ENCODE results near the gene CREB3L1. TPM values are rescaled to one million over a fixed set of nuclear protein-coding genes. Genes with fewer than 3 reads are reported as not detected.

The CREB3L1 gene
- total RNA-seq, 1 donor from 2014 or later: 9.8 TPM

GRCh38 chr11:46343520-46343919, 66.1 kb downstream of the CREB3L1 start:
- H3K36me3 Mint-ChIP-seq: no peaks in the 10 kb centered on the region
- peaks cover 4% of the 10 kb centered on the region for H3K27me3 Mint-ChIP-seq
- no peaks in the 10 kb centered on the region for H3K9me3 Mint-ChIP-seq
- DNase-seq (ENCODE audit: extremely low spot score, unreplicated experiment): no peak
- TF ChIP-seq, protein P1, sequence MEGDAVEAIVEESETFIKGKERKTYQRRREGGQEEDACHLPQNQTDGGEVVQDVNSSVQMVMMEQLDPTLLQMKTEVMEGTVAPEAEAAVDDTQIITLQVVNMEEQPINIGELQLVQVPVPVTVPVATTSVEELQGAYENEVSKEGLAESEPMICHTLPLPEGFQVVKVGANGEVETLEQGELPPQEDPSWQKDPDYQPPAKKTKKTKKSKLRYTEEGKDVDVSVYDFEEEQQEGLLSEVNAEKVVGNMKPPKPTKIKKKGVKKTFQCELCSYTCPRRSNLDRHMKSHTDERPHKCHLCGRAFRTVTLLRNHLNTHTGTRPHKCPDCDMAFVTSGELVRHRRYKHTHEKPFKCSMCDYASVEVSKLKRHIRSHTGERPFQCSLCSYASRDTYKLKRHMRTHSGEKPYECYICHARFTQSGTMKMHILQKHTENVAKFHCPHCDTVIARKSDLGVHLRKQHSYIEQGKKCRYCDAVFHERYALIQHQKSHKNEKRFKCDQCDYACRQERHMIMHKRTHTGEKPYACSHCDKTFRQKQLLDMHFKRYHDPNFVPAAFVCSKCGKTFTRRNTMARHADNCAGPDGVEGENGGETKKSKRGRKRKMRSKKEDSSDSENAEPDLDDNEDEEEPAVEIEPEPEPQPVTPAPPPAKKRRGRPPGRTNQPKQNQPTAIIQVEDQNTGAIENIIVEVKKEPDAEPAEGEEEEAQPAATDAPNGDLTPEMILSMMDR (conservative IDR thresholded peaks at IDR 0.05): no peak
- H3K4me1 Mint-ChIP-seq (ENCODE audit: unreplicated experiment): peaks cover 50% of the 10 kb centered on the region
- peak overlapping the region; percentile 52 for H3K4me3 Mint-ChIP-seq
- H3K27ac Mint-ChIP-seq: peak overlapping the region; percentile 65

GRCh38 chr11:46345131-46345597, 67.7 kb downstream of the CREB3L1 start:
- Mint-ChIP-seq H3K27ac (peak overlapping the region; percentile 64), H3K4me1 (ENCODE audit: unreplicated experiment) (peaks cover 38% of the 10 kb centered on the region), H3K36me3 (no peaks in the 10 kb centered on the region), H3K27me3 (peaks cover 4% of the 10 kb centered on the region), H3K9me3 (no peaks in the 10 kb centered on the region), H3K4me3 (peak overlapping the region; percentile 78)
- TF ChIP-seq, protein P1 (conservative IDR thresholded peaks at IDR 0.05): no peak
- DNase-seq (ENCODE audit: extremely low spot score, unreplicated experiment): no peak

GRCh38 chr11:46345881-46346484, 68.5 kb downstream of the CREB3L1 start:
- Mint-ChIP-seq H3K27ac (no peak overlapping the region), H3K27me3 (peaks cover 4% of the 10 kb centered on the region), H3K36me3 (no peaks in the 10 kb centered on the region), H3K9me3 (no peaks in the 10 kb centered on the region), H3K4me1 (ENCODE audit: unreplicated experiment) (peaks cover 36% of the 10 kb centered on the region), H3K4me3 (peak overlapping the region; percentile 83)
- no peak for DNase-seq (ENCODE audit: extremely low spot score, unreplicated experiment)
- TF ChIP-seq, protein P1 (conservative IDR thresholded peaks at IDR 0.05): no peak

DNA sequence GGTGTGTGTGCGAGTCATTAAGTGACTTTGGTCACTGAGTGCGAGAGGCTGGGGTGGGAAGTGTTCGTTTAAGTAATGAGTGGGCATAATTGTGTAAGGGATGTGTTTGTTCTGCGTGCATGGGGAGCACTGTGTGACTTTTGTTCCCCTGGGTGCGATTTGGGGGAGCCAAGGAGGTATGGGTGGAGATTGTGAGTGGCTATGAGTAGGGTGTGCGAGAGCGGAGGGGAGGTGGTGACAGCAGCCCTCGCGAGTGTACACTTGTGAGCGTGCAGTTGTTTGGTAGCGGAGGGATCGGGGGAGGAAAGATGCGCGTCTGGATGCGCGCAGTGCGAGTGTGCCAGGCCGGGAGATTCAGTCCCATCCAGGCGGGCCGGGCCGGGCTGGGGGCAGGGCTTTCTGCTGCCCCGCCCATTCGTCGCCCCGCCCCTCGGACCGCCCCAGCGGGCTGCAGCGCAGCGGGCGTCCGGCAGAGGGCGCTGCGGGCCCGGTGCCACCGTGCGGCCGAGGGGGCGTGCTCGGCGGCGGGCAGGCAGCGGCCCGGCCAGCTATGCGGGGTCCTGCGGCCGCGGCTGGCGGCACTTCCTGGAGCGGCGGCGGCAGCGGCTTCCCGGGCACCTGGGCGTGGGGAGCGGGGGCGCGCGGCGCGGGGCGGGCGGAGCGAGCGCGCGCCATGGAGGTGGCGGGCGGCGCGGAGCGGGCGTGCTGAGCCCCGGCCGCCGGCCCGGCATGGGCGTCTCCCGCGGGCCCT, 69.6 kb downstream of the CREB3L1 start, which contains the start of gene DGKZ:
Gene DGKZ, plus strand, starts transcription at position 578 of the 751 bp plus-strand sequence. CDS start 197 bp downstream, outside the sequence.
- peak; percentile 97 for DNase-seq (ENCODE audit: extremely low spot score, unreplicated experiment)
- Mint-ChIP-seq H3K27me3 (peaks cover 4% of the 10 kb centered on the region), H3K36me3 (no peaks in the 10 kb centered on the region), H3K9me3 (no peaks in the 10 kb centered on the region), H3K4me1 (ENCODE audit: unreplicated experiment) (peaks cover 38% of the 10 kb centered on the region), H3K4me3 (peak within 1 kb of the TSS; percentile 89), H3K27ac (peak within 1 kb of the TSS; percentile 71)
- TF ChIP-seq, protein P1 (conservative IDR thresholded peaks at IDR 0.05): peak; percentile 89

GRCh38 chr11:46347637-46348311, 70.3 kb downstream of the CREB3L1 start:
- peak overlapping the region; percentile 89 for H3K4me3 Mint-ChIP-seq
- H3K36me3 Mint-ChIP-seq: no peaks in the 10 kb centered on the region
- peaks cover 35% of the 10 kb centered on the region for H3K4me1 Mint-ChIP-seq (ENCODE audit: unreplicated experiment)
- TF ChIP-seq, protein P1 (conservative IDR thresholded peaks at IDR 0.05): no peak
- H3K9me3 Mint-ChIP-seq: no peaks in the 10 kb centered on the region
- no peak for DNase-seq (ENCODE audit: extremely low spot score, unreplicated experiment)
- H3K27me3 Mint-ChIP-seq: peaks cover 4% of the 10 kb centered on the region
- H3K27ac Mint-ChIP-seq: no peak overlapping the region

All from type B pancreatic cell (in vitro differentiated cells).